Epithelial cell of esophagus (primary cell): ENCODE results near the gene U2AF2.

ENCODE experiments used
- DNase-seq: peaks from one replicate; pipeline ENCODE4 v3.0.0; 2010; ENCODE audit warnings: low read depth
- H3K4me3 ChIP-seq: 2 replicates; pipeline ENCODE4 v1.5.1; 2011; ENCODE audit warnings: mild to moderate bottlenecking, low read length, control low read depth
- TF ChIP-seq, protein P1 (sequence below): IDR thresholded peaks from 2 replicates; pipeline ENCODE4 v1.5.1; 2011; ENCODE audit warnings: low read depth, mild to moderate bottlenecking, low read length, control low read depth, inconsistent platforms; ENCODE audit not compliant: insufficient read depth; ENCODE audit errors: missing control alignments

U2AF2 gene

DNA sequence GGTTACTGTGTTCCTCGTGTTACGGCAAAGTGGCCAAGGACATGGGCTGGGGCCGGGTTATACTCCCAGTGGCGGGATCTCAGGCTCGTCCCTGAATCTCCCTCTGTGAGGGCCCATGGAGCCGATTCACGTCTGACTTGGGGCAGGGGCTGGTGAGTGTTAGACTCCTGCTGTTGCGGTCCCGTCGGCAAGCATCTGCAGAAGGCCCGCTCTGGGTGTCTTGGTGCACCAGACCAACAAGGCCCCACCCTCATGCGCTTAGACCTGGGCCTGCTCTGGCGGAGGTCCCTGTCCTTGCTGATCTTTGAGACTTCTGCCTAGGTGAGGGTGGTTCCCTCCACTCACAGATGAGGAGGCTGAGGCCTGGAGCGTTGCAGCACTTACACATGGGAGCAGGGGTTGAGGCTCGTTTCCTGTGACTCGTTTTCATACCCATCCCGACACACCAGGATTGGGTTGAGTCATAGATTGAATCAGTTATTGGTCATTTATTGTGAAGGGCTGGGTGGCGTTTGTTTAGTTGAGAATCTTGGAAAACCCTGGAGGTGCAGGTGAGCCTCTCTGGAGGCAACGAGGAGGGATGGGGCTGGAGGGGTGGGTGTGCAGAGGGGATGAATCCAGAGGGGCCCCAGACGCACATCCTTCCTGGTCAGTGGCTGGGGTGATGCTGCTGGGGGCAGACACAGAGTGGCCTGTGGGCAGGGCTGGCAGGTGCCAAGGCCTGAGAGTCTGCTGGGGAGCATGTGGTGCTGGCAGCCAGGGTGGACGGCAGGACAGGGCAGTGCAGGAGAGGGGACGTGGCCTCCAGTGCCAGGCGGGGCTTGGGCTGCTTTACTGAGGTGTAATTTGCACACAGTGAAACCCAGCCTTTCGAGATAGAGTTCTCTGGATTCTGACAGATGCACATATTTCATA, 24.8 kb downstream of the U2AF2 start:
- TF ChIP-seq, protein P1, sequence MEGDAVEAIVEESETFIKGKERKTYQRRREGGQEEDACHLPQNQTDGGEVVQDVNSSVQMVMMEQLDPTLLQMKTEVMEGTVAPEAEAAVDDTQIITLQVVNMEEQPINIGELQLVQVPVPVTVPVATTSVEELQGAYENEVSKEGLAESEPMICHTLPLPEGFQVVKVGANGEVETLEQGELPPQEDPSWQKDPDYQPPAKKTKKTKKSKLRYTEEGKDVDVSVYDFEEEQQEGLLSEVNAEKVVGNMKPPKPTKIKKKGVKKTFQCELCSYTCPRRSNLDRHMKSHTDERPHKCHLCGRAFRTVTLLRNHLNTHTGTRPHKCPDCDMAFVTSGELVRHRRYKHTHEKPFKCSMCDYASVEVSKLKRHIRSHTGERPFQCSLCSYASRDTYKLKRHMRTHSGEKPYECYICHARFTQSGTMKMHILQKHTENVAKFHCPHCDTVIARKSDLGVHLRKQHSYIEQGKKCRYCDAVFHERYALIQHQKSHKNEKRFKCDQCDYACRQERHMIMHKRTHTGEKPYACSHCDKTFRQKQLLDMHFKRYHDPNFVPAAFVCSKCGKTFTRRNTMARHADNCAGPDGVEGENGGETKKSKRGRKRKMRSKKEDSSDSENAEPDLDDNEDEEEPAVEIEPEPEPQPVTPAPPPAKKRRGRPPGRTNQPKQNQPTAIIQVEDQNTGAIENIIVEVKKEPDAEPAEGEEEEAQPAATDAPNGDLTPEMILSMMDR, result no peak
- DNase-seq, result peak; percentile 87
- no peak overlapping the region for H3K4me3 ChIP-seq

DNA sequence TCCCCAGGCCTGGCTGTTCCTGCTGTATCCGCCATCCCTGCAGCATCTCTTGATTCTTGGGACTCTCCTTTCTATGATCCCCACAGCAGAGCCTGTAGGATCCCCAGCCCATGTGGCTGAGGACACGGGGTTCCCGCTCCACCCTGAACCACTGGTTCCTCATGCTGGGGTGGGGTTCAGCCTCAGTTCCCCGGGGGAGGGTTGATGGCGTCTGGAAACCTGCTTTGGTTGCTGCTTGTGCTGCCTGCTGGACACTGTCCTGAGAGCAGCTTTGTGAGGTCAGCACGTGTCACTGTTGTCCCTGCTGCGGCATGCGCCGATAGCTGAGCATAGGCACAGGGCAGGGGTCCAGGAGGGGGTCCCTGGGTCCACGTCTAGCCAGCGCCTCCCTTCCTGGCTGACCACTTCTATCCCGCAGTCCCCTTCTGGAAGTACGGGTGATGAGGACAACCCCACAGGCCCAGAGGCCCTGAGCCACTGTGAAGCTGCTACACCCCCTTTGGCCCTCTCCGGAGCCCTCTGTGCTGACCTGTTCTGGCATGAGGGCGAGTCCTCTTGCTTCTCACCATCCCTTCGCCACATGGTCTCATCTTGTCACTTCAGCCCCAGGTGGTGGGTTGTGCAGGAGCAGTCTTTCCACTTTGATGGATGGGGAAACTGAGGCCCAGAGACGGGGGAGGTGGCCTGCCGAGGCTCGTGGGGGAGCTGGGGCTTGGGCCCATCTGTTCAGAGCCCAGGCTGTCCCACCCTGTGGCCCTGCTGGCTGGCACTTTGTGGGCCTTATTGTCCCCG, 25.7 kb downstream of the U2AF2 start:
- TF ChIP-seq, protein P1, result no peak
- H3K4me3 ChIP-seq, result no peak overlapping the region
- DNase-seq, result no peak

DNA sequence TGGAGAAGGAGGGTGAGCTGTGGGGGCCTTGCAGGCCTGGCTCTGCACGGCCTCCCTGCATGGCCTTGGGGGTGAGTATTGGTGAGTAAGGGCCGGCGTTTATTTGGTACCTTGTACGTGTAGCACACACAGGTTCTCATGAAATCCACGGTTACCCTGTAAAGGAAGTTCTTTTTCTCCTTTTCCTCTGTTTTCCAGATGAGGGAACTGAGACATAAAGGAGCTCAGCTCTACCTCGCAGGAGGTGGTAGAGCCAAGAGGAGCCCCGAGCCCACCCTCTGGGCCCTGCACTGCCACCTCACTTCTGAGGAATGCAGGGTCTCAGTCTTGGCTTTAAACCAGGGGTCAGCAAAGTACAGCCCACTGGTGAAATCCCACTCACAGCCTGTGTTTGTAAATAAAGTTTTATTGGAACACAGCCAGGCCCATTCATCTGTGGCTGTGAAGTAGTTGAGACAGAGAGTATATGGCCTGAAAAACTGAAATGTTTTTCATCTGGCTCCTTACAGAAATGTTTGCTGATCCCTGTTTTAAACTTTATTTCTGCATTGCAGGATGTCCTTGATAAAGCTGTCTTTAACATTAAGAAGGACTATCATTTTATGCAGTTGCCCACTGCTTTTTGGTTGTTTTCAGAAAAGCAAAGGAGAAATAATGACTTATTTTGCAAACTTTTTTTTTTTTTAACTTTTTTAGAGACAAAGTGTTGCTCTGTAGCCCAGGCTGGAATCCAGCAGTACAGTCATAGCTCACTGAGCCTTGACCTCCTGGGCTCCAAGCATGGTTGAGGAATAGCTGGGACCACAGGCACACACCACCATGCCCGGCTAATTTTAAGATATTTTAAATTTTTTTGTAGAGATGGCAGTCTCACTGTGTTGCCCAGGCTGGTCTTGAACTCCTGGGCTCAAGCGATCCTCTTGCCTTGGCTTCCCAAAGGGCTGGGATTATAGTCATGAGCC, 26.6 kb downstream of the U2AF2 start:
- TF ChIP-seq, protein P1, result no peak
- DNase-seq, result no peak
- H3K4me3 ChIP-seq, result no peak overlapping the region

DNA sequence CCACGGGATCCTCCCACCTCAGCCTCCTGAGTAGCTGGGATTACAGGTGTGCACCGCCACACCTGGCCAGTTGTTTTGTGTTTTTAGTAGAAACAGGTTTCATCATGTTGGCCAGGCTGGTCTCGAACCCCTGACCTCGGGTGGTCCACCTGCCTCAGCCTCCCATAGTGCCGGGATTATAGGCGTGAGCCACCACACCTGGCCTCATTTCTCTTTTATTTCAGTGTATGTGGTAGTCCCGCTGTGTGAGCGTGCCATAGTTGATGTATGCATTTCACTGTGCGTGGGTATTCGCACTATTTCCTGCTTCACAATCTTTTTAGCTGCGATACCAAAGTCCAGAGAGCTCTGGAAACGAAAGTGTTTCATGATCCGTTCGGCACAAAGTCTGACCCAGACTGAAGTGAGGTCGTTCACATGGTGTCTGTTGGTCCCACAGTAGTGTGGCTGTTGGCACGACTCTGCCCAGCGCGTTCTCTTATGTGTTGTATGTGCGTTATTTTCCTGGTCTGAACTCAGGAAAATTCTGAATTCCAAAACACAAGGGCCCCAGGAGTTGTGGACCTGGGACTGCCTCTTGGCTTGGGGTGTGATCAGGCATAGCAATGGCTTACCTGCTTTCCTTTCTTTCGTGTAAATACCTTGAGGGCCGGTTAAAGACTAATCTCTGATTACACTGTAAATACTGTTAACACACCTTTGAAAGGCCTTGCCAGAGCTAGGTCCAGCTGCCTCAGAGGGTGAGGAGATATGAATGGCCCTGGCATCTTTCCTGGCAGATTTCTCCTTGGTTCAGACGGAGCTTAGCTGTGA, 28.8 kb downstream of the U2AF2 start:
- TF ChIP-seq, protein P1, result no peak
- H3K4me3 ChIP-seq, result no peak overlapping the region
- DNase-seq, result no peak

DNA sequence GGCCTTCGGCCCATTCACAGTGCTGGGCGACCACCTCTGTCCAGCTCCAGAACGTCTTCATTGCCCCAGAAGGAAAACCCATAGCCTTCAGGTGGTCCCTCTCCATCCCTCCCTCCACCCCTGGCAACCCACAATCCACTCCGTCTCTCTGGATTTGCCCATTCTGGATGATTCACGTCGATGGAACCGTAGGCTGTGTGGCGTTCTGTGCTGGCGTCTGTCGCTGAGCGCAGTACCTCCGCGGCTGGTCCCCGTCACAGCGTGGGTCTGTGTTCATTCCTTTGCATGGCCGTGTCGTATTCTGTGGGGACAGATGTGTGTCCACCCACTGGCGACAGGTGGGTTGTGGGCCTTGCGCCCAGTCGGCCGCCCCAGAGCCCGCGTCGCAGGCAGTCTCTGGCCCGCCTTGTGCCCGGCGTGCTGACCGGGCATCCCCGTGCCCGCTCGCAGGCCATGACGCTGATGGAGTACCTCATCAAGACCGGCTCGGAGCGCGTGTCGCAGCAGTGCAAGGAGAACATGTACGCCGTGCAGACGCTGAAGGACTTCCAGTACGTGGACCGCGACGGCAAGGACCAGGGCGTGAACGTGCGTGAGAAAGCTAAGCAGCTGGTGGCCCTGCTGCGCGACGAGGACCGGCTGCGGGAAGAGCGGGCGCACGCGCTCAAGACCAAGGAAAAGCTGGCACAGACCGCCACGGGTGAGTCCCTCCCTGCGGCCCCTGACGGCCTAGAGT, 30.3 kb downstream of the U2AF2 start:
- TF ChIP-seq, protein P1, result no peak
- H3K4me3 ChIP-seq, result no peak overlapping the region
- no peak for DNase-seq

DNA sequence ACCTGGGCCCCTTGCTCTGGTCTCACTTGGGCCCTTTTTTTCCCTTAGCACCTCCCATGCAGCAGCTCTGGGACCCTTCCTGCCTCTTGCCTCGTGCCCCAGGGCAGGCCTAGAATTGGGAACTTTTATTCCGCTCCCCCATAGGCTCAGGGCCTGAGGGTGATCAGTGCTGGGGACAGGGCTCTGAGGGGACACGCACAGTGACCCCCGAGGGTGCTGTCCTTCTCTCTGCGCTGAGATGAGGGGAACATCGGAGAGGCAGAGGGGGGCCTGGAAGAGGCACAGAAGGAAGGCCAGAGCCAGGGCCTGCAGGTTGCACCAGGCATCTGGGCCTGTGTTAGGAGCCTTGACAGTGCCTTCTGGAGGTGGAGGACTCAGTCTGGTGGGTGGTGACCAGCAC, 30.9 kb downstream of the U2AF2 start:
- DNase-seq, result no peak
- TF ChIP-seq, protein P1, result no peak
- H3K4me3 ChIP-seq, result no peak overlapping the region
